OCI-LY1 (cell line): Measurements from ENCODE around the gene LRIG1.

Source experiments
- H2AFZ ChIP-seq: fragments of 200-600 bp; sonication (generic), shearing (Covaris generic); 2 replicates; pipeline ENCODE4 v1.6.0; 2014; ENCODE audit warnings: antibody characterized with exemption, mild to moderate bottlenecking, low read length
- H3F3A ChIP-seq: fragments of 200-600 bp; sonication (generic), shearing (Covaris generic); 2 replicates; pipeline ENCODE4 v1.6.0; 2014; ENCODE audit warnings: mild to moderate bottlenecking, antibody characterized with exemption, low read length, moderate library complexity; ENCODE audit not compliant: insufficient read depth
- H3K27ac ChIP-seq: fragments of 200-600 bp; sonication (generic); 2 replicates; pipeline ENCODE4 v1.5.1; 2014; ENCODE audit warnings: low read length, mixed run types, mild to moderate bottlenecking, low read depth; ENCODE audit not compliant: poor library complexity, severe bottlenecking
- H3K27me3 ChIP-seq: fragments of 200-600 bp; sonication (generic); 2 replicates; pipeline ENCODE4 v1.6.0; 2014; ENCODE audit warnings: antibody characterized with exemption, mild to moderate bottlenecking, low read length, moderate library complexity; ENCODE audit not compliant: insufficient read depth
- H3K36me3 ChIP-seq: fragments of 200-600 bp; sonication (generic); 2 replicates; pipeline ENCODE4 v1.6.1; 2014; ENCODE audit warnings: mild to moderate bottlenecking, antibody characterized with exemption, low read length, moderate library complexity, mixed read lengths; ENCODE audit not compliant: insufficient read depth
- H3K4me1 ChIP-seq: fragments of 200-600 bp; sonication (generic); 2 replicates; pipeline ENCODE4 v1.5.1; 2014; ENCODE audit warnings: mild to moderate bottlenecking, low read length, moderate library complexity; ENCODE audit not compliant: insufficient read depth, severe bottlenecking
- H3K4me2 ChIP-seq: fragments of 200-600 bp; sonication (generic), shearing (Covaris generic); 2 replicates; pipeline ENCODE4 v1.6.1; 2014; ENCODE audit warnings: low read length
- H3K4me3 ChIP-seq: fragments of 200-600 bp; sonication (generic); 2 replicates; pipeline ENCODE4 v1.5.1; 2014; ENCODE audit warnings: low read length, low read depth, mild to moderate bottlenecking, mixed read lengths; ENCODE audit not compliant: poor library complexity, severe bottlenecking
- H3K79me2 ChIP-seq: fragments of 200-600 bp; shearing (Covaris generic); 2 replicates; pipeline ENCODE4 v1.6.1; 2016; ENCODE audit warnings: mixed run types, low read length, mixed read lengths; ENCODE audit not compliant: insufficient read depth
- H3K9ac ChIP-seq: fragments of 200-600 bp; sonication (generic), shearing (Covaris generic); 2 replicates; pipeline ENCODE4 v1.6.1; 2014; ENCODE audit warnings: mild to moderate bottlenecking, low read length, mixed read lengths
- H3K9me2 ChIP-seq: fragments of 200-600 bp; sonication (generic), shearing (Covaris generic); 2 replicates; pipeline ENCODE4 v1.6.1; 2014; ENCODE audit warnings: low read depth, mild to moderate bottlenecking, low read length, mixed read lengths
- H3K9me3 ChIP-seq: fragments of 200-600 bp; shearing (Covaris generic); 2 replicates; pipeline ENCODE4 v1.6.1; 2014; ENCODE audit warnings: low read length, mixed read lengths
- H4K20me1 ChIP-seq: fragments of 200-600 bp; sonication (generic), shearing (Covaris generic); 2 replicates; pipeline ENCODE4 v1.6.0; 2016; ENCODE audit warnings: mild to moderate bottlenecking, low read length; ENCODE audit not compliant: insufficient read depth
- CTCF ChIP-seq: fragments of 200-600 bp; sonication (generic), shearing (Covaris generic); IDR thresholded peaks from 2 replicates; pipeline ENCODE4 v1.5.1; 2017; ENCODE audit warnings: mild to moderate bottlenecking, antibody characterized with exemption, low read length, moderate library complexity, mixed read lengths
- EZH2 ChIP-seq: fragments of 200-600 bp; sonication (generic), shearing (Covaris generic); IDR thresholded peaks from 2 replicates; pipeline ENCODE4 v1.8.0; 2017; ENCODE audit warnings: borderline replicate concordance, mixed run types, mild to moderate bottlenecking, antibody characterized with exemption, low read length, moderate library complexity, mixed read lengths

LRIG1 gene

GRCh38 chr3:66406163-66406562 is 94.7 kb downstream of the LRIG1 start:
- Histone ChIP-seq H3K4me1 (no peaks in the 10 kb centered on the region), H3K79me2 (no peaks in the 10 kb centered on the region), H3K9ac (no peak overlapping the region), H3K27me3 (no peaks in the 10 kb centered on the region), H3K9me3 (no peaks in the 10 kb centered on the region), H3K27ac (no peak overlapping the region), H3K4me2 (no peak overlapping the region), H2AFZ (no peak overlapping the region), H3F3A (no peaks in the 10 kb centered on the region), H3K9me2 (no peaks in the 10 kb centered on the region), H4K20me1 (no peaks in the 10 kb centered on the region), H3K36me3 (no peaks in the 10 kb centered on the region), H3K4me3 (no peak overlapping the region)
- TF ChIP-seq EZH2 = no peak
- TF ChIP-seq CTCF = no peak

GRCh38 chr3:66405701-66406091 is 95.1 kb downstream of the LRIG1 start:
- Histone ChIP-seq H3F3A (no peaks in the 10 kb centered on the region), H3K27ac (no peak overlapping the region), H3K4me3 (no peak overlapping the region), H2AFZ (no peak overlapping the region), H3K27me3 (no peaks in the 10 kb centered on the region), H3K36me3 (no peaks in the 10 kb centered on the region), H3K9me3 (no peaks in the 10 kb centered on the region), H3K9ac (no peak overlapping the region), H3K4me1 (no peaks in the 10 kb centered on the region), H3K79me2 (no peaks in the 10 kb centered on the region), H3K4me2 (no peak overlapping the region), H3K9me2 (no peaks in the 10 kb centered on the region), H4K20me1 (no peaks in the 10 kb centered on the region)
- TF ChIP-seq EZH2 = no peak
- no peak for TF ChIP-seq CTCF

- no peak overlapping the region for H2AFZ ChIP-seq
- H3K27me3 ChIP-seq = no peaks in the 10 kb centered on the region
- H3K27ac ChIP-seq = no peak overlapping the region
- no peaks in the 10 kb centered on the region for H3K9me3 ChIP-seq
- H3F3A ChIP-seq = no peaks in the 10 kb centered on the region
- H3K9ac ChIP-seq = no peak overlapping the region
- no peaks in the 10 kb centered on the region for H3K9me2 ChIP-seq
- no peak overlapping the region for H3K4me3 ChIP-seq
- no peak overlapping the region for H3K4me2 ChIP-seq
- TF ChIP-seq EZH2 = no peak
- TF ChIP-seq CTCF = no peak
- no peaks in the 10 kb centered on the region for H3K4me1 ChIP-seq
- H3K79me2 ChIP-seq = no peaks in the 10 kb centered on the region
- H4K20me1 ChIP-seq = no peaks in the 10 kb centered on the region
- H3K36me3 ChIP-seq = no peaks in the 10 kb centered on the region
Observed at GRCh38 chr3:66404903-66405700, 95.7 kb downstream of the LRIG1 start.
